ENCODE measurements around the gene COL10A1.
"Not testable (repeated sequence)": the region's sequence is repeated elsewhere in the genome, so short reads cannot be mapped to it uniquely, and the experiment has no call there.

The COL10A1 gene

GRCh38 chr6:116120430-116120829 lies 5.5 kb downstream of the COL10A1 start:
- no peak for DNase-seq (ENCODE audit: low read depth)

- DNase-seq (ENCODE audit: low read depth) = no peak
These were observed 7.3 kb downstream of the COL10A1 start for GRCh38 chr6:116118608-116119007.

DNA sequence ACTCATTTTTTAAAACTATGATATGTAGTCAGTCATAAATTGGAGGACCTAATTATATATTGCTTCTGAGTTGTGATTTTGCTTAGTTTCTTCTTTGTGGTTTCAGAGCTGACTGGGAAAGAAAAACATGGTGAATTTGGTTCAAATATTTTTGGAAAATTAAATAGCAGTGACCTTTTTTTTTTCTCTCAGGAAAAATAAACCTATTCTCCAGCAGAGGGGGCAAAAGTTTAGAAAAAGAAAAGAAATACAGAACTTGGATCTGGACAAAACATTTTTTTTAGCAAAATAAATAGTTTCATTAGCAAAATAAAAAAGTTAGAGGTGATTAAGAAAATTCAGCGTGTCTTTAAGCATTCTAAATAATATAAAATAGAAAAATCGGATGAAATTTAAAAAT lies 10.2 kb downstream of the COL10A1 start:
- no peak for DNase-seq (ENCODE audit: low read depth)

DNA sequence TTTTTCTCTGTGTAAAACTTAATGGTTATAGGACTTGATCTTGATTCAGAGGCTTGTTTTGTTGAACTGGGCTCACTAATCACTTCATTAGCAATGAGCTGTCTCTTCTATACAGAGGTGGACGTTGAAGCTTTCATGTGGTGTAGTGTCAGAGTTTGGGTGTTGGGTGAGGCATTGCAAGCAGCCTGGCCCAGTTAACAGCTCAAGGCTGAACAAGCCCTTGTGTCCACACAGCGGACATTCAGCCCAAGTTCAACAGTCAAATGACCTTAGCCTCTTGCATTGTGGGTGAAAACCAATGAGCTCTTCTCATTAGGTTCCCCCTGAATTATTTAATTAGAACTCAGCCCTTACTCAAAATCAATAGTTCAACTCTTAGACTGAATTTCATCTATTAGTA lies 12.5 kb downstream of the COL10A1 start:
- DNase-seq (ENCODE audit: low read depth) = no peak

- no peak for DNase-seq (ENCODE audit: low read depth)
These were observed 14.1 kb downstream of the COL10A1 start for GRCh38 chr6:116111552-116112528.

GRCh38 chr6:116108836-116109235 lies 17.1 kb downstream of the COL10A1 start:
- DNase-seq (ENCODE audit: low read depth) = no peak

DNA sequence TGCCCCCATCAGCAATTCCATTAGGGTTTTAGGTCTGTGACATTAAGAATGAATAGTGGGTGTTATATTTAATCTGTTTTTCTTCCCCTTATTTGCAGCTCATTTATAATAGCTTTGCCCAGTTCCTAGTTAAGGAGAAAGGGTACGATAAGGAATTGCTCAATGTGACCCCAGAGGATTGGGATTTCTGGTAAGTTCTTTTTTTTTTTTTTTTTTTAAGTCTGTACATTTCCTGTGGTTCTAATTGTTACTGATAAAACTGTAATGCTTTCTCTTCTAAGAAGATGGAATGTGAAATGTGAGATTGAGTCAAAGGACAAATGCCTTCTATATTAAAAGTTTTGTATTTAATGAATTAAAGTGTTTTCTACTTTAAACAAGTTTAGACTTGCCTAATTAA lies 19.8 kb downstream of the COL10A1 start:
- no peak for DNase-seq (ENCODE audit: low read depth)

- DNase-seq (ENCODE audit: low read depth) = no peak
These were observed 20.7 kb downstream of the COL10A1 start for GRCh38 chr6:116105247-116105646.

- no peak for DNase-seq (ENCODE audit: low read depth)
These were observed 21.3 kb downstream of the COL10A1 start for GRCh38 chr6:116104636-116105035.

- no peak for DNase-seq (ENCODE audit: low read depth)
These were observed 23.1 kb downstream of the COL10A1 start for GRCh38 chr6:116102873-116103272.

DNA sequence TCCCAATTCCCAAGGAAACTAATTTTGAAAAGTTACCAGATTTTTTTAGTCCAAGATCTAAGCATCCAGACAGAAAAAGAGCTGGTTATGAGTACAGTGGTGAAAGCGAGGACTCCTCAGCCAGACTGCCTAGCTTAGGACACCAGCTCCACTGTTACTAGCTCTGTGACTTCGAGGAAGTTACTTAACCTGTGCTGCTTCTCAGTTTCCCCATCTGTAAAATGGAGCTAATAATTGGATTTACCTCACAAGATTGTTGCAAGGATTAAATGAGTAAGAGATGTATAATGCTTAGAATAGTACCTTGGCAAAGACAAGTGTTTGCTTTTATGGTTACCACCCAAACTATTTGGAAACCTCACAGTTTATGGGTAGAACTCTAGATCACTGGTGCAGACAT lies 24.1 kb downstream of the COL10A1 start:
- DNase-seq (ENCODE audit: low read depth) = no peak

DNA sequence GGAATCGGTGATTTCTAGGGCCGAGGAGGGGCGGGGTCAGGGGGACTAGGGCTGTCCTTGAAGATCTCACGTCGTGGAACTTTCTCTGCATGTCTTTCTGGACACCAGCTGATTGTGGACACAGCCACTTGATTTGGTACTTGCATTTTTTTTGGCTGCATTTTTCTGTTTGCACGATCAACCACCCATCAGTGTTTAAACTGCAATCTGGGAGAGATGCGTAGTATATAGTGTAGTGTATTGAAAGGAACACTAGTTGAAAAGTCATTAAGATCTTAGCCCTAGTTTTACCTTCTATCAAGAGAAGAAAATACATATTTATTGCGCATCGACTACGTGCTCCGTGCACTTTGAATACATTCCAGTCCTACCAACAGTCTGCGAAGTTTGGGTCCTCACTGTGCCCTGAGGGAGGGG lies 24.6 kb downstream of the COL10A1 start:
- no peak for DNase-seq (ENCODE audit: low read depth)

- no peak for DNase-seq (ENCODE audit: low read depth)
These were observed 25.3 kb downstream of the COL10A1 start, which contains the start of gene NT5DC1 for GRCh38 chr6:116100419-116101301. TSS of gene NT5DC1 (plus strand) at chr6:116100853. CDS start at chr6:116100931, 78 bp downstream.

- no peak for DNase-seq (ENCODE audit: low read depth)
These were observed 26.9 kb downstream of the COL10A1 start for GRCh38 chr6:116099036-116099435.

GRCh38 chr6:116096979-116097816 lies 28.7 kb downstream of the COL10A1 start:
- DNase-seq (ENCODE audit: low read depth) = no peak

DNA sequence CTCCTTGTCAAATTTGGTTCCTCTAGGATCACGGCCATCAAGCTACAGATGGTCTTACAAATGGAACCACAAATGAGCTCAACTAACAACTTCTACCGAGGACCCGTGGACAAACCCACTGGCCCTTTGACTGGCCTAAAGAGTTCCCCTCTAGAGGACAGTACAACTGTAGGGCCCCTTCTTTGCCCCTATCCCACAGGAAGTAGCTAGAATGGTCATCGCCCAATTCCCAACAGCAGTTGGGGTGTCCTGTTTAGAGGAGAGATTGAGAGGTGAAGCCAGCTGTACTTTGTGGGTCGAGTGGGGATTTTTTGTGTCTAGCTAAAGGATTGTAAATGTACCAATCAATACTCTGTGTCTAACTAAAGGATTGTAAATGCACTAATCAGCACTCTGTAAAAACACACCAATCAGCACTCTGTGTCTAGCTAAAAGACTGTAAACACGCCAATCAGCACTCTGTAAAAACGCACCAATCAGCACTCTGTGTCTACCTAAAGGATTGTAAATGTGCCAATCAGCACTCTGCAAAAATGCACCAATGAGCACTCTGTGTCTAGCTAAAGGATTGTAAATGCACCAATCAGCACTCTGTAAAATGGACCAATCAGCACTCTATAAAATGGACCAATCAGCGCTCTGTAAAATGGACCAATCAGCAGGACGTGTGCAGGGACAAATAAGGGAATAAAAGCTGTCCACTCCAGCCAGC lies 29.7 kb downstream of the COL10A1 start:
- not testable (repeated sequence) for DNase-seq (ENCODE audit: low read depth)

DNA sequence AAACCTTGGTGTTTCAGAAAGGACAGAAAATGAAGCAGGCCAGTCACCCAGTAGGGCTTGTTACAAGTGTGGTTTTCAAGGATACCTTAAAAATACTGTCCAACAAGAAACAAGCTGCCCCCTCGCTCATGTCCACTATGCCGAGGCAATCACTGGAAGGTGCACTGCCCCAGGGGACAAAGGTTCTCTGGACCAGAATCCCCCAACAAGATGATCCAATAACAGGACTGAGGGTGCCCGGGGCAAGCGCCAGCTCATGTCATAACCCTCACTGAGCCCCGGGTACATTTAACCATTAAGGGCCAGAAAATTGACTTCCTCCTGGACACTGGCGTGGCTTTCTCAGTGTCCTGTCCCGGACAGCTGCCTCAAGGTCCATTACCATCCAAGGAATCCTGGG lies 31.9 kb downstream of the COL10A1 start:
- no peak for DNase-seq (ENCODE audit: low read depth)

GRCh38 chr6:116090251-116090650 lies 35.7 kb downstream of the COL10A1 start:
- no peak for DNase-seq (ENCODE audit: low read depth)

GRCh38 chr6:116088946-116089345 lies 37.0 kb downstream of the COL10A1 start:
- DNase-seq (ENCODE audit: low read depth) = no peak

- no peak for DNase-seq (ENCODE audit: low read depth)
These were observed 38.4 kb downstream of the COL10A1 start for GRCh38 chr6:116087437-116088027.

DNA sequence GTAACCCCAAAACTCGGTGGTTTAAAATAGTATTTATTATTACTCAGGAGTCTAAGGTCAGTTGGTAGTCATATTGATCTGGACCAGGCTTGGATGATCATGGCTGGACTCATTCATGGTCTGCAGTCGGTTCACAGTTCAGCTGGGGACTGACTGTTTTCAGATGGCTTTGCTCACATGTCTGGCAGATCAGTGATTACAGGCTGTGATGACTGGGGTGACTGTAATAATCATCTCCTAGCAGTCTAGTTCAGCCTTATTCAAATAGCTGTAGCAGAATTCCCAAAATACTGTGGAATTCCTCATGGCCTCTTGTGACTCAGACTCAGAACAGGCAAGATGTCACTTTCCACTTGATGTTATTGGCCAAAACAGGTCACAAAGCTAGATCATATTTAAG lies 41.6 kb downstream of the COL10A1 start:
- no peak for DNase-seq (ENCODE audit: low read depth)
